ENCODE measurements around the gene IL17REL.

The IL17REL gene

GRCh38 chr22:50060441-50061140 is 48.0 kb upstream of the IL17REL start:
- no peak for TF ChIP-seq GABPA (IDR thresholded peaks at IDR 0.05; ENCODE audit: low read depth)
- TF ChIP-seq, protein P1, sequence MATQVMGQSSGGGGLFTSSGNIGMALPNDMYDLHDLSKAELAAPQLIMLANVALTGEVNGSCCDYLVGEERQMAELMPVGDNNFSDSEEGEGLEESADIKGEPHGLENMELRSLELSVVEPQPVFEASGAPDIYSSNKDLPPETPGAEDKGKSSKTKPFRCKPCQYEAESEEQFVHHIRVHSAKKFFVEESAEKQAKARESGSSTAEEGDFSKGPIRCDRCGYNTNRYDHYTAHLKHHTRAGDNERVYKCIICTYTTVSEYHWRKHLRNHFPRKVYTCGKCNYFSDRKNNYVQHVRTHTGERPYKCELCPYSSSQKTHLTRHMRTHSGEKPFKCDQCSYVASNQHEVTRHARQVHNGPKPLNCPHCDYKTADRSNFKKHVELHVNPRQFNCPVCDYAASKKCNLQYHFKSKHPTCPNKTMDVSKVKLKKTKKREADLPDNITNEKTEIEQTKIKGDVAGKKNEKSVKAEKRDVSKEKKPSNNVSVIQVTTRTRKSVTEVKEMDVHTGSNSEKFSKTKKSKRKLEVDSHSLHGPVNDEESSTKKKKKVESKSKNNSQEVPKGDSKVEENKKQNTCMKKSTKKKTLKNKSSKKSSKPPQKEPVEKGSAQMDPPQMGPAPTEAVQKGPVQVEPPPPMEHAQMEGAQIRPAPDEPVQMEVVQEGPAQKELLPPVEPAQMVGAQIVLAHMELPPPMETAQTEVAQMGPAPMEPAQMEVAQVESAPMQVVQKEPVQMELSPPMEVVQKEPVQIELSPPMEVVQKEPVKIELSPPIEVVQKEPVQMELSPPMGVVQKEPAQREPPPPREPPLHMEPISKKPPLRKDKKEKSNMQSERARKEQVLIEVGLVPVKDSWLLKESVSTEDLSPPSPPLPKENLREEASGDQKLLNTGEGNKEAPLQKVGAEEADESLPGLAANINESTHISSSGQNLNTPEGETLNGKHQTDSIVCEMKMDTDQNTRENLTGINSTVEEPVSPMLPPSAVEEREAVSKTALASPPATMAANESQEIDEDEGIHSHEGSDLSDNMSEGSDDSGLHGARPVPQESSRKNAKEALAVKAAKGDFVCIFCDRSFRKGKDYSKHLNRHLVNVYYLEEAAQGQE (IDR thresholded peaks at IDR 0.05; ENCODE audit: insufficient replicate concordance, low read depth) = no peak
- no peak for TF ChIP-seq SPI1 (IDR thresholded peaks at IDR 0.05; ENCODE audit: borderline replicate concordance, low read depth)
- TF ChIP-seq CTCF (IDR thresholded peaks at IDR 0.05; ENCODE audit: insufficient read depth, low read length) = no peak
- TF ChIP-seq POLR2AphosphoS5 (IDR thresholded peaks at IDR 0.05; ENCODE audit: low read depth) = no peak
- Histone ChIP-seq H3K4me3 (replicated peaks; ENCODE audit: insufficient read depth, low read length) (no peak overlapping the region), H3K27ac (replicated peaks) (peak overlapping the region; percentile 85), H3K27me3 (ENCODE audit: insufficient read depth, poor library complexity, severe bottlenecking) (peaks cover 2% of the 10 kb centered on the region)
- DNase-seq (ENCODE audit: low read depth in 1 of 2, low spot score in 1 of 2) = no peak

DNA sequence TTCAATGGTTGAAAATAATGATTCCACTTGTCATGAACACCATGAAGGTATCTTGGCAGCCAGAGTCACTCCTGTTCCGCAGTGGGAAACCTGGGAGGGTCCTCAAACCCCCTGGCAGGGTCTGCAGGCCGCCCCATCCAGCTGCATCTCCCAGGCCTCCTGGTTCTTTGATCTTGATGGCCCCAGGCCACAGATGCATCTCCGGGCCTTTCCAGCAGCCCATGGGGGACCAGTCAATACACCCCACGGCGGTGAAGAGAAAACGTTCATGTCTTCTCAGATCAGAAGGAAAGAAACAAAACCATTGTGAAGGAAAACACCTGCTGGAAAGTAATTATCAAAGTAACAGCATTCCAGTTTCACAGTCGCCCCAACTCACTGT is 47.3 kb upstream of the IL17REL start:
- H3K27me3 ChIP-seq (ENCODE audit: insufficient read depth, poor library complexity, severe bottlenecking) = peaks cover 2% of the 10 kb centered on the region
- no peak for DNase-seq (ENCODE audit: low read depth in 1 of 2, low spot score in 1 of 2)
- H3K27ac ChIP-seq (replicated peaks) = no peak overlapping the region
- TF ChIP-seq POLR2AphosphoS5 (IDR thresholded peaks at IDR 0.05; ENCODE audit: low read depth) (no peak), CTCF (IDR thresholded peaks at IDR 0.05; ENCODE audit: insufficient read depth, low read length) (no peak)
- TF ChIP-seq, protein P1 (IDR thresholded peaks at IDR 0.05; ENCODE audit: insufficient replicate concordance, low read depth) = no peak
- H3K4me3 ChIP-seq (replicated peaks; ENCODE audit: insufficient read depth, low read length) = no peak overlapping the region

- peak in 1 of 2 experiments; percentile 21 for DNase-seq (ENCODE audit: low read depth in 1 of 2, low spot score in 1 of 2)
- Histone ChIP-seq H3K27me3 (ENCODE audit: insufficient read depth, poor library complexity, severe bottlenecking) (peaks cover 2% of the 10 kb centered on the region), H3K27ac (replicated peaks) (no peak overlapping the region), H3K4me3 (replicated peaks; ENCODE audit: insufficient read depth, low read length) (no peak overlapping the region)
- TF ChIP-seq CTCF (IDR thresholded peaks at IDR 0.05; ENCODE audit: insufficient read depth, low read length) = no peak
- TF ChIP-seq SPI1 (IDR thresholded peaks at IDR 0.05; ENCODE audit: borderline replicate concordance, low read depth) = no peak
- TF ChIP-seq POLR2AphosphoS5 (IDR thresholded peaks at IDR 0.05; ENCODE audit: low read depth) = peak; percentile 45; the same call in 1 of the 2 replicates
Measured at GRCh38 chr22:50058906-50059880, 46.6 kb upstream of the IL17REL start.

All from HL-60 (cell line).